HEK293T (cell line): ENCODE results near the gene ME3.

Experiments
- ARNT ChIP-seq: fragments of 450-650 bp; IDR thresholded peaks from 2 replicates; pipeline ENCODE4 v1.6.1; 2017; ENCODE audit warnings: mild to moderate bottlenecking
- SP1 ChIP-seq: fragments of 450-650 bp; IDR thresholded peaks from 2 replicates; pipeline ENCODE4 v1.6.1; 2017
- ZNF384 ChIP-seq: fragments of 450-650 bp; IDR thresholded peaks from 2 replicates; pipeline ENCODE4 v1.6.1; 2016

GRCh38 chr11:86698639-86699038 lies 26.2 kb upstream of the ME3 start:
- no peak for TF ChIP-seq SP1
- TF ChIP-seq ZNF384: no peak
- TF ChIP-seq ARNT: no peak
